Renal cortex interstitium (tissue), 11 donors: ENCODE measurements around the gene ETV6. TPM values are rescaled to one million over a fixed set of nuclear protein-coding genes. Genes with fewer than 3 reads are reported as not detected.

Experiments used
- DNase-seq, 11 donors: peaks; one replicate each; pipeline ENCODE4 v3.0.0-alpha.2; 2013; ENCODE audit warnings: low read depth in 9 of 11, low spot score in 4 of 11; ENCODE audit errors: extremely low read depth in 1 of 11
- polyA plus RNA-seq, 3 donors: library from polyadenylated mRNA; unstranded; fragments of 120-200 nt; gene quantifications; one replicate each; pipeline ENCODE4 v1.2.1, GENCODE V29; 2013; ENCODE audit not compliant: insufficient read length in 3 of 3

ETV6 gene
- polyA plus RNA-seq, 3 donors = 13.5 to 14.1 (median 13.8) TPM

DNA sequence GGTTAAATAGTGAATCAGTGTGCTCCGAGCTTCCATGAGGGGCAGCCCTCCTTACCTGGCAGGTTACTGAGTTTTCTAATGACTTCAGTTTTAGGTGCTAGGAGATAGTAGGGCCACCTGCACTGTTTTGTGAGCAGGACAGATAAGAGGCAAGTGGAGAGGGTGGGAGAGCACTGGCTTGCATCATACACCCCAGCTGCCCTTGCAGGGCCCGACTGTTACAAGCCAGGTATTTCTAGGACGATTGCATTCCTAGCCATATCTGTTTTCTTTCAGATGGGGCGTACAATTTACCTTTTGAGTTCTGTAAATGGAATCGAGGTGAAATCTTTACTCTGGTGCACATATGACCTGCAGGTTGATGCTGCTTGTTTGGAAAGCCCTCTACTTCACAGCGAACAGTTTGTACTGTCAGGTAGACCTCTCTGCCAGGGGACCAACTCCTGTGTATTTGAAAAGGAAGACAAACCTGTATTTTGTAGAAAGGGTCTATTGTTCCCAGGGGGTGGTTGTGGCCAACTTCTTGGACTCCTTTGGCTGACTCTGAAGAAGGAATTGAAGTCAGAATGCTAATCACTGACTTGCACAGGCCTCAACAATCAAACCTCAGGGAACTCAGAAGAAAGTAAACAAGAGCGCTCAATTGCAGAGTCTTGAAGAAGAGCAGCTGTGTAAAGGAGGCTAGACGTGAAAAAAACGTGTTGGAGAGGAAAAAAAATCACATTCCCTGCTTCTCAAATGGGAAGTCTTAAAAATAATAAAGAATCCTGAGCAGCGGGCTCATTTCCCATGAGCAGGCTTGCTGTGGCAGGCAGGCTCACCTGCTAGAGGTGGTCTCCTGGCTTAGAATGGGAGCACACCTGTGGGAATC, 57.3 kb downstream of the ETV6 start:
- peak in 3 of 11 donors; percentile 48 to 63 (median 54) for DNase-seq

DNA sequence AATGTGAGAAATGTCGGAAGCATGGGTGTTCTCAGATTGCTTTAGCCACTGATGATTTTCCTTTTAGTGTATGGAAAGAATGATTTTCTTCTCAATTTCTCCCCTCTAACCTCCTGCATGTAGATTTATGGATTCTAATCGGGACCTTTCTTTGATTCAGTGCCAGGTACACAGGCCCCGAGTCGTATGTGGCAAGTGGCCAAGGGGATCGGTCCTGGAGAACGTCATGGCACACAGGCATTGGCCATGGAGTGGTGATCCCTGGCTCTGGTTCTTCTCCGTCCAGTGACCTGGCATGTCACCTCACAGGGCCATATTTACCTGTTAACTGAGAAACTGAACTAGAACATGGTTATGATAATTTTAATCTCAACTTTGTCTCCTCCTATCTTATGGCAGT, 58.1 kb downstream of the ETV6 start:
- no peak for DNase-seq

DNA sequence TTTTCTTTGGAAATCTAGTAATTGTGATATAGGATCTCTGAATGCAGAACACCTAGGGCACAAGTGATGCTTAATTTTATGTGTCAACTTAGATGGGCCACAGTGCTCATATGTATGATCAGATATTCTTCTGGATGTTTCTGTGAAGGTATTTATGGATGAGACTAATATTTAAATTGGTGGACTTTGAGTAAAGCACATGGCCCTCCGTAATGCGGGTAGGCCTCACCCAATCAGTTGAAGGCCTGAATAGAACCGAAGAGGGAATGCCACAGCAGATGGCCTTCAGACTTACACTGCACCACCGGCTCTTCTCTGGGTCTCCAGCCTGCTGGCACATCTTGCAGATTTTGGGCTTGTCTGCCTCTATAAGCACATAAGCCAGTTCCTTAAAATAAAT, 60.0 kb downstream of the ETV6 start:
- no peak for DNase-seq

DNA sequence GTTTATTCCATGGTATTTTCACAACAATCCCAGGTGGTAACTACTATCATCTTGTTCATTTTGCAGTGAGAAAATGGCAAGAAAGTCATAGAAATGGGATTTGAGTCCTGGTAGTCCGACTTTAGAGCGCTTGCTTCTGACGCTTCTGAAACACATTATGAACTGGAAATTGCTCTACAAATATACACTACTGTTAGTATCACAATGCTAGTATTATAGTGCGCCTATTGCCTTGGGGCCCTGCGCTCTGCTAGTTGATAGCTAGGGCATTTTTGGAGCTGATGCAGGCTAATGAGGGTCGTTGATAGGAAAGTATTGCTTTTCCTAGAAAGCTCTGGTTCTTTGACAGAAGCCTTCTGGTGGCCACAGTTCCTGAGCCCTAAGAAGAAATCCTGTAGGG, 61.0 kb downstream of the ETV6 start:
- DNase-seq = no peak

DNA sequence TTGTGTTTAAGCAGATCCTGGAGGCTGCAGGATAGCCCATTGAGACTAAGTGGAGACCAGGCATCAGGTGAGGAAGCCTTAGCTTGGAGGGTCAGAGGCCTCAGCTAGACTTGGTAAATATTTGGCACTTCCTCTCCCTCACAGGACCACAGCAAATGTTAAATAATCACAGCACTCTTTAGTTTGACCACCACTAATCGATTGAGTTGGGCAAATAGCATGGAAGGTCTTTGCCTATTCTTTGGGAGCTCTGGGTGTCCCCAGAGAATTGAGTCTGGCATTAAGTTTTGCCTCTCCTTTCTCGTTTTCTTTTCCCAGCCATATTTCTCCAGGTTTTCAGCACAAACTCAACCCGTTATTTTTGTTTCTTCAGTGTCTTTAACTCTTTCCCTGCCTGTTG, 61.4 kb downstream of the ETV6 start:
- no peak for DNase-seq

DNA sequence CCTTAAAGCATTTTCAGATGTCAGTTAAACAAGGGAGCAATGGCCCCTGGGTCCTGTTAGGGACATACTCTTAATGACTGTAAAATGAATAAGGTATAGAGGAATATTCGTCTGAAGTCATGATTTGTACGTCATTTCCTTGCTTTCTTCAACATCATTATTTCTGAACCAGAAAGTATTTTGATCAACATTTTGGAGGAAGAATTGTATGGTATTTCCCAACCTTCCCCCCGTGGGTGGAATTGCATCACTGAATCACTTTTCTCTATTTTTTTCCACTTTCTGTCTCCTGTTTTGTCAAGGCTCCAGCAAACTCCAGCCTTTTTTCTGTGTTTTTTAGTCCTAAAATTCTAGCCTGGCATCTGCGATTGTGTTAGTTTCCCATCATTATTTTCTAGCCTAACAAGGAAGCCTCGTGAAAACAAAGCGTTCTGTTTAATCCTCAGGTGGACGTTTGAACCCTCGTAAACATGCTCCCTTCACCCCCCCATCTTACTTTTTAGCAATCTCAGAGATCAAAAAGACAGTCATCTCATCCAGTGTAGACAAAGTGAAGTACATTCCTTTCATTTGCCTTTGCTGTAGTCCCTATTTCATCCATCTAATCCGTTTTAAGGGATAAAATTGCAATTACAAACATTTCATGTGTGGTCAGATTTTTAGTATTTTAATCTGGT, 62.3 kb downstream of the ETV6 start:
- DNase-seq = no peak

DNA sequence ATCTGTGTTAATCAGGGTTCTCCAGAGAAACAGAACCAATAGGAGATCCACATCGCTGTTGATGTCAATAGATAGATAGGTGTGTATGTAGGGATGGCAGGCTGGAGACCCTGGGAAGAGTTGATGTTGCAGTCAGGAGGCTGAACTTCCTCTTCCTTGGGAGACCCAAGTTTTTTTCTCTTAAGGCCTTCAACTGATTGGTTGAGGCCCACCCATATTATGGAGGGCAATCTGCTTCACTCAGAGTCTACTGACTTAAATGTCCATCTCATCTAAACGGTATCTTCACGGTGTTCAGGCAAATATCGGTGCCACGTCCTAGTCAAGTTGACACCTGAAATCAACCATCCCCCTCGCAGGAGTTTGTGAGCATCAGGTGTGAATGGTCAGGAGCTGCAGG, 63.0 kb downstream of the ETV6 start:
- no peak for DNase-seq

DNA sequence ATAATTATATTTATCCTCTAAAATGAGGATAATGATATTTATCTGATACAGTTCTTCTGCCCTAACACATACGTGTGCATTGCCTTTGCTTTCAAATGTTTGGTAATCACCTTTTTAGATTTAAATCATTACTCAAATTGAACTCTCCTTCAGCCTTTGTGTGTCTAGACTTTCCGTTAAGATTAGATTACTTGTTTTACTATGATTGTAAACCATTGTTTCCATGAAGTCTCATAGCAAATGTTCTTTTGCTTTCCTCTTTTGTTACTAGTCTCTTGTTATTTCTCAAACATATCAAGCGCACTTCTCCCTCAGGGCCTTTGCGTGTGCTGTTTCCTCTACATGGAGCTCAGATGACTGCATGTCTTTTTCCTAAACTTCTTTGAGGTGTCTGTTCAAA, 63.7 kb downstream of the ETV6 start:
- no peak for DNase-seq

DNA sequence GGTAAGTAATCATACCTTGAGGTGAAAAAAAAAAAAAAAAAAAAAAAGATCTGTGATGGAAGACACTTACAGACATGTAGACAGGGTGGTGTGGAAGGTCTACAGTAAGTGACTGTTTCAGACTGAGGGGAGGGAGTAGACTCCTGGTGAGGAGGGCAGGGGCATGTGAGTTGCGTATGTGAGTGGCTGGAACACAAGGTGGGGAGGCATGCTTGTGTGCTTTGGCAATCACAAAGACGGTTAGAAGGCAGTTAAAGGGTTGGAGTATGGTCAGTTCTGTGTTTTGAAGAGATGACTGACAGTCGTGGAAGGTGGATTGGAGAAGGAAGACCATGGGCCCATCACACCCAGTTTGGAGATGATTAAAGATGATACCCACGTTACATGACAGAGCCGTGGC, 65.2 kb downstream of the ETV6 start:
- DNase-seq = no peak

DNA sequence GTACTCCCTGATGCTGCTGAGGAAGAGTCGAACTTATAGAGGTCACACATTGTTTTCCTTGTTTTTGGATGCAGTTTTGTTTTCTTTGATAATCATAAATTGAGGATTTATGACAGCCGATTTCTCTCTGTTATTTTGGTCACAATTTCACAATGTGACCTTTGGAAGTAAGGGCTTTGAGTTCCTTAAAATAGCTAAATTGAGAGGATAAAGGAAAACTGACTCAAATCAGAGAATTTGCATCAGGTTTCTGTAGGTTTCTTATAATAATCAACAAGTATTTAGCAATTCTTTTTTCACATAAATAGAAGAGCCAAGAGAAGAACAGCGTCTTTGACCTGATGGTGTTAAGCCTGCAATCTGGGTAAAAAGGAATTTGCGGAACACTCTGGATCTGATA, 66.1 kb downstream of the ETV6 start:
- no peak for DNase-seq

DNA sequence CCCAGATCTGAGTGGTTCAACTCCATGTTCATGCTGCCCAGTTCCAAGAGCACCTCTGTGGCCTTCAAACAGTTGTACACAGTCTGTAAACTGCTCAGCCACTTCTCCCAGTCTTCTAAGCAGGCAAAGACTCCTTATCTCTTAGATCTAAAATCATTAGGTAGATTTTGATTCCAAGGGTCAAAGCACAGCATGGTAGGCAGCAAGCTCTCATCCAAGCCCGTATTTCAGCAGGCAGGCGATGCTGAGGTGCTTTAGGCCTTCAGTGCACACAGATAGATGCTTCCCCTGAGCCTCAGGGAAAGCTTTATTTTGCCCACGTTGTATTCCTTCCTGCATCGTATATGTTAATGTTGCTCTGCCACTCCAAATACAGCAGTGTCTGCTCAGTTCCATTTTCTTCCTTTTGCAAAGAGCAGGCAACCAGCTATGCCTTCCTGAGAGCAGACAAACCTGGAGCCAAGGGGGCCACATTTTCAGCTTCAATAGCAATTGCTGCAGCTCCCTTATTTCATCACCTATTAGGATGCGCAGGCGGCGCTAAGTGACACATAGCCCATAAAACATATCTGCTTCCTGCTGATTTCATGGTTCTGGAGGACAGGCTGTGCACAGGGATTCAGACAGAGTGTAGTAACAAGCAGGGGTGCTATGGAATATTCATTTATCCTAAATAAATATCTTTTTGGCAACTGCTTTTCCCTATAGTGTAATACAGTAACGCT, 67.5 kb downstream of the ETV6 start:
- no peak for DNase-seq

DNA sequence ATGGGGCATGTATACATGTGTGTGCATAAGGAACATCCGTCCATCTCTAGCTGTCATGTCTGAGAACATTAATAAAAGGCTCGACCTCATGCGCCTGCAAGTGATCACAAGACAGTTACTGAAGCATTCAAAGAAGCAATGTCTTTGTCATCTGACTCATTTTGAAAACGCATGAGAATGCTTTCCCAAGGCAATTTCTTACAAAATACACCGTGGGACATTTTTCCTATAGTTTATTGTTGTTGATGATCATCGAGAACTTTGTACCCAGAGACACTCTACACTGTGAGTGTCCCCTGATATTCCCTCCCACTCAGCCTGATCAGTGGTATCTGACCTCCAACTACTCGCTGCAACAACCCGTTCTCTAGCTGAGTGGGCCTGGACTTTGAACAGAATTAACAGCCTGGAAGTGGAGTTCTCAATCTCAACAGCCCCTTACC, 68.1 kb downstream of the ETV6 start:
- no peak for DNase-seq

DNA sequence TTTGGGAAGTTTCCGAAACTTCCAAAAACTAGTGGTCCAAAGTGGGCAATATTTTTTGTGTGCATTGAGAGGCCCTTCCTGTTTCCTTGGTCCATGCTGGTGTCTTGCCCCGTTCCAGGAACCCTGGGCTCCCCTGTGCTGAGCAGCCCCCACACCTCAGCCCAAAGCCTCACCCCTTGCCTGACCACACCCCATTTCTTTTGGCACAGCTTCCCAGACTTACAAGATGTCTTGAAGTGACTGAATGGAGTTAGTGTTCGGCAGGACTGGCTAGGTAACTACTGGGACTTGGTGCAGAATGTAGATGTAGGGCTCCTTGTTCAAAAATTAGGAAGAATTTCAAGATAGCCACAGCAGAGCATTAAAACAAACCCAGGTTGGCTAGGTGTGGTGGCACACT, 68.6 kb downstream of the ETV6 start:
- DNase-seq = no peak

DNA sequence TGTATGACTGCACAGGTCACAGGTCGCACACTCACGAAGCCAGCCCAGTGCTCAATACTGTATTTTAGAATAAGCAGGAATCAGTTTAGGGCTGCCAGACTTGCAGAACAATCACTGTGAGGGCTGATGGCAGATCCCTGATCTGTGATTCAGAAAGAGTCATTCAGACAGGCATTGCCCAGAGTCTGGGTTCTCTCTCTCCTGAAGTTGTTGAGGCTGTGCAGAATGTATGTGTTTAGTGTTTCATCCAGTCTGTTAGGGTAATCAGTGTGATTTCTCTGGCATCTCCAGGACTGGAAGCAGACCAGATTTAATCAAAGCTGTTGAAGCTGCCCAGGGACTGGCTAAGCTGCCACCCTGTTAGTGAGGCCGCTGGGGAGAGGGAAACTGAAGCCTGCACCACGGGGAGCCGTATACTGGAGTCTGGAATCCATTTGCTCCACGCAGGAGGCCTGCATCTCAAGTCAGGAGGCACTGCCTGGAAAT, 69.3 kb downstream of the ETV6 start:
- no peak for DNase-seq

DNA sequence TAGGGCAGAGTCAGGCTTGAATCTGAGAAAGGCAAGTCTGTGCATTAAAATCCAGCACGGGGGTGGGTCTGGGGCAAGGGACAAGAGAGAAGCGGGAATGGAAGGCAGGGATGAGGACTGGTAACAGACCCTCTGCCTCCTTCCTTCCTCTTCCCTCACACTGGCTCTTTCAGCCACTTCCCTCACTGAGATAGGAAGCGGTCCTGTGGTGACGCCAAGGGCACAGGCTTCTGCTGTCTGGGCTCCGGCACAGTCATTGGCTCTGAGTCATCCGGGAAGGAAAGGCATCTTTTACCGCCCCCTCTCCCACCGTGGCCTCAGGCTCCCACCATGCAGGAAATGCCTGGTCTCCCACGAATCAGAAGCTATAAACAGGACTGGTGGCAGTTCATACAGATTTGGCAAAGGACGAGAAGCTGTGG, 70.2 kb downstream of the ETV6 start:
- no peak for DNase-seq

DNA sequence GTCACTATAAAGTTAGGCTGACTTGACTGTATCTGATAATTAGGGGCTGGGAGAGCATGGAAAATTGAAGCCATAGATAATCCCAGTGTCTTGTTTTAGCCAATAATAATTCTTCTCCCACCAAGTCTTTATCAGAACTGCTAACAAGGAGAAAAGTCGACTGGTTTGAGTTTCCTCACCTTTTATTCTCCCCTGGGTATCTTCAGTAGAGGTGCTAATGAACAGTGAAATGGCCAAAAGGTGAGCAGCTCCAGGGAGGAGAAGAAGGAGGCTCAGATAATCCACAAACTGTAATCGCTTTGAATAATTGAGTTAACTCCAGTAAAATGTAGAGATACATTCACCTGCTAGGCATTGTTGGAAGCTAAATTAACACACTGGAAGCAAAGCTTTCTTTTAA, 72.6 kb downstream of the ETV6 start:
- DNase-seq = no peak

DNA sequence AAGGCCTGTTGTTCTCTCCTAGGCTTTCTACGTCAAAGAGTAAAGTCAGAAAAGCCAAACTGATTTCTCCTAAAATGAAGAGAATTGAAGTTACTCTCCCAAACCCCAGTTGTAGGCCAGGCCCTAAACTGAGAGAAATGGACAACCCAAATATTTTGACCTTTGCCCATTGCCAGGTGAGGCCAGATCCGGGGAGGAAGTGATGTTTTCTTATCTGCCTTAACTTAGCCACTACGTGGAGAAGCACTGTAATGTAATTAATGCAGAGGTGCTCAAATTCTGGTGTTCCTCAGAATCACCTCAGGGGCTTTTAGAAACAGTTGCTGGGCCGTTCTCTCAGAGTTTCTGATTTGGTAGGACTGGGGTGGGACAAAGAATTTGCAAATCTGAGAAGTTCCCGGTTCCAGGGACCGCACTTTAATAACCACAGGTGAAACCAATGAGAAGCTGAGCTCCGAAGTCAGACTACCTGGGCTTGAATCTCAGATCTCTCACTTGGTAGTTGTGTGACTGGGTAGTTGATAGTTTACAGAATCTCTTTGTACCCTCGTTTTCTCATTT, 73.2 kb downstream of the ETV6 start:
- DNase-seq = no peak

DNA sequence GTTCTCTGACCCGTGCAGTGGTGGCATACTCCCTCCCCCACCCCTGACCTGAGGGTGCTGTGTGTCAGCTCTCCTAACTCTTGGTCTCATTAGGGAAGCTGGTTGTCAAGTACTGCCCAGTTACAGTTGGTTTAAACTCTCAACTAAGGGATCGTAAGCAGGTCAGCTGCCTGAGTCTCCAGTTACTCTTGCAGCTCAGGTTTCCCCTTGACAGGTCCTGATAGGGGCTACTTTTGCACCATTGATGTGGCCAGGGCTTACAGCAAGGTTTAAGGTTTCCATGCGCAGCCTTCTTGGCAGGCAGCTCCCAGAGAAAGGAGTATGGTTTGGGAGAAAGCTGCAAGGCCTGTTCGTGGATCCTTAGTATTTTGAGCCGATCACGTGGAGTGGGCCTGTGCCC, 74.5 kb downstream of the ETV6 start:
- DNase-seq = peak in 2 of 11 donors; percentile 45 to 64

DNA sequence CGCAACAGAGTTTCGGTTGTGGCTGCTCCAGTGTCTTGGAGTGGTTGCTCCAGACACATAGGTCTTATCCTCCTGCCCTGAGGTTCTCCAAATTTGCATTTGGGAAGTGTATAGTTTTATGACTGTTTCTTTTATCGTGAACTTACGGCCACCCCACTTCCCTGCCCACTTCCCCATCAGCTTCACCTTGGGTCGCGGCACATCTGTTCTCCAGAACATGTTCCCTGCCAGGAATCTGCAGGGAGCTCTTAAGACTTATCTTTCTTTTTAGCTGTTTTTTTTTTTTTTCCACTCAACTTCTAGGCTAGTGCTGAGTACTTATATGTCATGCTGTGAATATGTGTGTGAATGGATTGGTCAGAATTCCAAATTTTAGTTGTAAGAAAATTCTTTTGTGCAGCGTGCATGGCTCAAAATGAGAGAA, 75.4 kb downstream of the ETV6 start:
- no peak for DNase-seq
